HepG2 (cell line): ENCODE measurements around the gene CCT7. TPM values are rescaled to one million over a fixed set of nuclear protein-coding genes. Genes with fewer than 3 reads are reported as not detected.

ENCODE experiments used
- ATAC-seq: fragments of 200-7000 bp; cut with Tn5 transposase; 3 replicates; pipeline ENCODE4 v1.9.1; 2020; ENCODE audit warnings: mild to moderate bottlenecking, moderate library complexity
- BruUV-seq: library from RNA; stranded (reverse); fragments of 400-500 nt; replicated peaks from 2 replicates; lab custom pipeline; 2021; lab: Mats Ljungman, UMichigan
- CTCF ChIA-PET: fragments of 300-600 bp; formaldehyde crosslinking; extraction: SDS; loops from one replicate; lab custom pipeline; 2021; ENCODE audit warnings: low total read pairs, inconsistent platforms, low intra/inter-chr PET ratio; lab: Yijun Ruan, JAX
- POLR2A ChIA-PET: fragments of 350-600 bp; sonication (Branson Sonifier 250); formaldehyde crosslinking; loops from one replicate; lab custom pipeline; 2020; ENCODE audit warnings: antibody characterized with exemption, inconsistent platforms; lab: Yijun Ruan, JAX
- DNase-seq: peaks from one replicate; pipeline ENCODE4 v3.0.0-alpha.2; 2015; ENCODE audit warnings: low spot score
- FAIRE-seq: peaks from 3 replicates; lab custom pipeline; 2011; peaks lifted over from hg19 to GRCh38; lab: Jason Lieb, UNC
- H2AFZ ChIP-seq: one replicate; pipeline ENCODE4 v1.6.1; 2011; ENCODE audit warnings: low read length, inconsistent platforms
- H3K27ac ChIP-seq: fragments of 300-600 bp; 3 replicates; pipeline ENCODE4 v1.8.0; 2011; ENCODE audit warnings: mixed run types, mild to moderate bottlenecking, mixed read lengths, low read length, inconsistent platforms; ENCODE audit not compliant: insufficient read depth; ENCODE audit errors: extremely low read length
- H3K27me3 ChIP-seq, 2 experiments: fragments of 200-600 bp in 1 of 2; 2 replicates in 1 of 2; 3 replicates in 1 of 2; pipeline versions ENCODE4 v1.6.0 to v1.8.0; 2011; ENCODE audit warnings: low read length in 2 of 2, mild to moderate bottlenecking in 2 of 2, moderate library complexity in 2 of 2, inconsistent platforms in 1 of 2; ENCODE audit not compliant: insufficient read depth in 2 of 2, control insufficient read depth in 1 of 2
- H3K36me3 ChIP-seq, 2 experiments: fragments of 200-600 bp in 1 of 2; replicated peaks in 1 of 2; 2 replicates in 1 of 2; 3 replicates in 1 of 2; pipeline versions ENCODE4 v1.5.1 to v1.8.0; 2011; ENCODE audit warnings: low read length in 2 of 2, inconsistent platforms in 1 of 2; ENCODE audit not compliant: insufficient read depth in 2 of 2, control insufficient read depth in 1 of 2
- H3K4me1 ChIP-seq: 2 replicates; pipeline ENCODE4 v1.5.1; 2012; ENCODE audit warnings: low read length, inconsistent platforms; ENCODE audit not compliant: insufficient read depth
- H3K4me2 ChIP-seq: 2 replicates; pipeline ENCODE4 v1.6.0; 2011; ENCODE audit warnings: low read depth, low read length, inconsistent platforms
- H3K4me3 ChIP-seq, 3 experiments: fragments of 200-600 bp in 1 of 3; sonication (generic), shearing (Covaris generic) in 1 of 3; replicated peaks in 1 of 3; 2 replicates each; pipeline ENCODE4 v1.5.1; 2011 to 2016; ENCODE audit warnings: low read length in 3 of 3, inconsistent platforms in 2 of 3, low read depth in 2 of 3, mild to moderate bottlenecking in 2 of 3, control low read depth in 1 of 3, mixed read lengths in 1 of 3; ENCODE audit not compliant: insufficient read depth in 1 of 3
- H3K79me2 ChIP-seq: one replicate; pipeline ENCODE4 v1.6.1; 2011; ENCODE audit warnings: low read length, inconsistent platforms; ENCODE audit not compliant: insufficient read depth
- H3K9ac ChIP-seq: 2 replicates; pipeline ENCODE4 v1.6.0; 2011; ENCODE audit warnings: mild to moderate bottlenecking, low read depth, low read length, inconsistent platforms; ENCODE audit not compliant: insufficient read depth
- H3K9me3 ChIP-seq: 2 replicates; pipeline ENCODE4 v1.5.1; 2012; ENCODE audit warnings: mild to moderate bottlenecking, low read length
- H4K20me1 ChIP-seq: 2 replicates; pipeline ENCODE4 v1.6.0; 2011; ENCODE audit warnings: inconsistent platforms, mild to moderate bottlenecking, low read length, moderate library complexity; ENCODE audit not compliant: insufficient read depth
- GMEB1 ChIP-seq: sonication (generic); formaldehyde crosslinking; IDR thresholded peaks from 2 replicates; pipeline ENCODE4 v1.5.1; 2020; ENCODE audit warnings: missing genetic modification reagents, mild to moderate bottlenecking, borderline replicate concordance
- HIC2 ChIP-seq: sonication (generic); formaldehyde crosslinking; IDR thresholded peaks from 2 replicates; pipeline ENCODE4 v1.9.0; 2022; ENCODE audit warnings: low read depth, missing genetic modification reagents
- MBD4 ChIP-seq: IDR thresholded peaks from 2 replicates; pipeline ENCODE4 v1.6.1; 2012; ENCODE audit warnings: low read length, inconsistent platforms, borderline replicate concordance
- MEIS2 ChIP-seq: sonication (generic); formaldehyde crosslinking; IDR thresholded peaks from 2 replicates; pipeline ENCODE4 v1.9.0; 2021; ENCODE audit warnings: mild to moderate bottlenecking, missing genetic modification reagents
- NFATC3 ChIP-seq: sonication (generic); formaldehyde crosslinking; IDR thresholded peaks from 2 replicates; pipeline ENCODE4 v1.5.1; 2020; ENCODE audit warnings: mild to moderate bottlenecking, missing genetic modification reagents
- NFE2 ChIP-seq: sonication (generic); formaldehyde crosslinking; IDR thresholded peaks from 2 replicates; pipeline ENCODE4 v1.4.0; 2020; ENCODE audit warnings: missing genetic modification reagents
- NRL ChIP-seq: sonication (generic); formaldehyde crosslinking; IDR thresholded peaks from 2 replicates; pipeline ENCODE4 v1.5.0; 2020; ENCODE audit warnings: missing genetic modification reagents, mild to moderate bottlenecking, moderate library complexity, borderline replicate concordance
- PCBP2 ChIP-seq: fragments of 200-400 bp; formaldehyde crosslinking; optimal IDR thresholded peaks from 2 replicates; pipeline ENCODE3; 2018; ENCODE audit warnings: low read length, low read depth; ENCODE audit not compliant: poor library complexity, severe bottlenecking
- POGK ChIP-seq: sonication (generic); formaldehyde crosslinking; conservative IDR thresholded peaks from 2 replicates; pipeline ENCODE4 v1.8.0; 2022; ENCODE audit warnings: mild to moderate bottlenecking, moderate library complexity, missing genetic modification reagents
- SP140L ChIP-seq: sonication (generic); formaldehyde crosslinking; IDR thresholded peaks from 2 replicates; pipeline ENCODE4 v1.4.0; 2020; ENCODE audit warnings: missing genetic modification reagents, borderline replicate concordance
- YEATS2 ChIP-seq: sonication (generic); formaldehyde crosslinking; IDR thresholded peaks from 2 replicates; pipeline ENCODE4 v1.4.0; 2020; ENCODE audit warnings: missing genetic modification reagents, borderline replicate concordance
- ZBTB38 ChIP-seq: sonication (generic); formaldehyde crosslinking; IDR thresholded peaks from 2 replicates; pipeline ENCODE4 v1.5.1; 2020; ENCODE audit warnings: mild to moderate bottlenecking, missing genetic modification reagents
- ZNF543 ChIP-seq: sonication (generic); formaldehyde crosslinking; IDR thresholded peaks from 2 replicates; pipeline ENCODE4 v1.4.0; 2020; ENCODE audit warnings: mild to moderate bottlenecking, missing genetic modification reagents
- ZNF572 ChIP-seq: sonication (generic); formaldehyde crosslinking; IDR thresholded peaks from 2 replicates; pipeline ENCODE4 v1.5.1; 2020; ENCODE audit warnings: mild to moderate bottlenecking, missing genetic modification reagents
- ZSCAN29 ChIP-seq: sonication (generic); formaldehyde crosslinking; conservative IDR thresholded peaks from 2 replicates; pipeline ENCODE4 v1.4.0; 2020; ENCODE audit warnings: mild to moderate bottlenecking, missing genetic modification reagents
- WGBS: methylation state at CpG from one replicate; pipeline ENCODE4 v1.1.6; 2017; ENCODE audit warnings: low lambda C conversion rate; 5-methylcytosine and 5-hydroxymethylcytosine counted together
- in situ Hi-C: cut with HindIII; loops from 2 replicates; pipeline ENCODE4 v1.10.0; 2017; ENCODE audit warnings: low pct_unique_long_range_greater_than_20kb; ENCODE audit not compliant: extremely low pct_ligation_motif_present
- intact Hi-C: fragments of 100-400 bp; cut with micrococcal nuclease; formaldehyde crosslinking; loops from one replicate; pipeline ENCODE4 v1.10.0; 2022; ENCODE audit not compliant: unreplicated experiment
- polyA plus RNA-seq, 8 experiments: library from polyadenylated mRNA; depleted of rRNA in 3 of 8; stranded (reverse) in 7 of 8; unstranded in 1 of 8; fragments of >200 nt; fragmentation: Illumina TruSeq in 4 of 8; extraction: Trizol in 4 of 8; gene quantifications; 2 replicates each; pipeline versions ENCODE4 v1.2.1 to v1.2.3, GENCODE V29; 2011 to 2016; ENCODE audit warnings: low read depth in 4 of 8, missing spikeins in 1 of 8, mixed read lengths in 1 of 8; ENCODE audit not compliant: insufficient read depth in 1 of 8
- total RNA-seq, 5 experiments: library from RNA; depleted of rRNA; stranded (reverse); fragments of >200 nt; fragmentation: Illumina TruSeq; extraction: Trizol; gene quantifications; 2 replicates each; pipeline ENCODE4 v1.2.3, GENCODE V29; 2016; ENCODE audit warnings: low read depth in 1 of 5

Gene CCT7
- total and polyA plus RNA-seq, 2 of the 13 experiments (the other 11 are each of a cell fraction or from before 2014, with no cell fraction given), result 347 to 517 TPM

GRCh38 chr2:73262691-73263429 lies 28.8 kb downstream of the CCT7 start (continued):
- peak; percentile 82; the same call in 1 of the 2 replicates for TF ChIP-seq ZNF572
- TF ChIP-seq, all 625 proteins: peak for 27; not testable (repeated sequence) for 598

GRCh38 chr2:73263540-73264331 lies 29.6 kb downstream of the CCT7 start:
- DNase-seq (no peak), FAIRE-seq (no peak), ATAC-seq (no peak)
- Histone ChIP-seq H3K9me3 (no peaks in the 10 kb centered on the region), H3K27ac (peak overlapping the region; percentile 70), H3K4me2 (no peak overlapping the region), H2AFZ (no peak overlapping the region), H3K9ac (peak overlapping the region; percentile 38; the same call in 1 of the 2 replicates), H3K27me3 (no peaks in the 10 kb centered on the region), H3K36me3 (peaks cover 5 to 7% of the 10 kb centered on the region in 2 experiments; a peak in 4 of 5 replicates), H4K20me1 (no peaks in the 10 kb centered on the region), H3K4me1 (peaks cover 51% of the 10 kb centered on the region), H3K79me2 (no peaks in the 10 kb centered on the region), H3K4me3 (no peak overlapping the region)
- 96% methylated on average over 16 of the region's 16 CpGs for WGBS
- in situ Hi-C loops (no loop called here), intact Hi-C loops (loop anchor here (2.0 to 5.0 kb wide), 3 partner anchors 27 to 101 kb away; no protein-coding TSS in a partner anchor)
- ChIA-PET POLR2A (interaction anchor here (1.7 kb wide), 1 partner anchor 13 kb away, joined by 5 read pairs; no protein-coding TSS in a partner anchor), CTCF (no interaction called here)
- no TSS peak for BruUV-seq
- peak; percentile 45 for TF ChIP-seq ZBTB38 (CRISPR knock-in tag)
- no peak for TF ChIP-seq NFE2
- TF ChIP-seq HIC2 (CRISPR knock-in tag), result no peak
- 0 out of 2 replicates have a peak, but pooled peaks have one; percentile 16 for TF ChIP-seq ZNF543 (CRISPR knock-in tag)
- TF ChIP-seq NFATC3, result no peak
- TF ChIP-seq POGK (CRISPR knock-in tag), result no peak
- TF ChIP-seq PCBP2, result no peak
- no peak for TF ChIP-seq YEATS2 (CRISPR knock-in tag)
- TF ChIP-seq NRL (CRISPR knock-in tag), result no peak
- TF ChIP-seq MEIS2, result no peak
- no peak for TF ChIP-seq SP140L (CRISPR knock-in tag)
- no peak for TF ChIP-seq ZSCAN29
- no peak for TF ChIP-seq MBD4
- TF ChIP-seq GMEB1 (CRISPR knock-in tag), result no peak
